ENCODE measurements around the gene VPS4B. TPM values are rescaled to one million over a fixed set of nuclear protein-coding genes. Genes with fewer than 3 reads are reported as not detected.
"Not testable (repeated sequence)": the region's sequence is repeated elsewhere in the genome, so short reads cannot be mapped to it uniquely, and the experiment has no call there.

Gene VPS4B
- total RNA-seq, 1 donor from 2014 or later, result 43.1 TPM

- no peaks in the 10 kb centered on the region for H3K27me3 Mint-ChIP-seq (ENCODE audit: unreplicated experiment)
- H3K27ac Mint-ChIP-seq (ENCODE audit: unreplicated experiment), result no peak overlapping the region
- no peak for DNase-seq (ENCODE audit: low spot score)
- no peaks in the 10 kb centered on the region for H3K36me3 Mint-ChIP-seq (ENCODE audit: low read depth, unreplicated experiment)
- no peaks in the 10 kb centered on the region for H3K4me1 Mint-ChIP-seq (ENCODE audit: unreplicated experiment)
- H3K9me3 Mint-ChIP-seq (ENCODE audit: unreplicated experiment), result no peaks in the 10 kb centered on the region
- no peak for TF ChIP-seq CTCF (IDR thresholded peaks at IDR 0.05; ENCODE audit: unreplicated experiment)
- H3K4me3 Mint-ChIP-seq (ENCODE audit: unreplicated experiment), result no peak overlapping the region
Observed at GRCh38 chr18:63464434-63464833, 42.2 kb upstream of the VPS4B start.

- Mint-ChIP-seq H3K27ac (ENCODE audit: unreplicated experiment) (no peak overlapping the region), H3K27me3 (ENCODE audit: unreplicated experiment) (no peaks in the 10 kb centered on the region), H3K4me1 (ENCODE audit: unreplicated experiment) (no peaks in the 10 kb centered on the region), H3K9me3 (ENCODE audit: unreplicated experiment) (no peaks in the 10 kb centered on the region), H3K36me3 (ENCODE audit: low read depth, unreplicated experiment) (no peaks in the 10 kb centered on the region), H3K4me3 (ENCODE audit: unreplicated experiment) (no peak overlapping the region)
- TF ChIP-seq CTCF (IDR thresholded peaks at IDR 0.05; ENCODE audit: unreplicated experiment), result no peak
- no peak for DNase-seq (ENCODE audit: low spot score)
Observed at GRCh38 chr18:63460414-63460813, 38.1 kb upstream of the VPS4B start.

GRCh38 chr18:63457977-63458376 lies 35.7 kb upstream of the VPS4B start:
- Mint-ChIP-seq H3K4me1 (ENCODE audit: unreplicated experiment) (peaks cover 11% of the 10 kb centered on the region), H3K27ac (ENCODE audit: unreplicated experiment) (no peak overlapping the region), H3K4me3 (ENCODE audit: unreplicated experiment) (no peak overlapping the region), H3K9me3 (ENCODE audit: unreplicated experiment) (no peaks in the 10 kb centered on the region), H3K27me3 (ENCODE audit: unreplicated experiment) (no peaks in the 10 kb centered on the region), H3K36me3 (ENCODE audit: low read depth, unreplicated experiment) (no peaks in the 10 kb centered on the region)
- TF ChIP-seq CTCF (IDR thresholded peaks at IDR 0.05; ENCODE audit: unreplicated experiment), result no peak
- DNase-seq (ENCODE audit: low spot score), result no peak

- Mint-ChIP-seq H3K4me1 (ENCODE audit: unreplicated experiment) (peaks cover 30% of the 10 kb centered on the region), H3K27me3 (ENCODE audit: unreplicated experiment) (no peaks in the 10 kb centered on the region), H3K27ac (ENCODE audit: unreplicated experiment) (no peak overlapping the region), H3K4me3 (ENCODE audit: unreplicated experiment) (no peak overlapping the region), H3K36me3 (ENCODE audit: low read depth, unreplicated experiment) (no peaks in the 10 kb centered on the region), H3K9me3 (ENCODE audit: unreplicated experiment) (no peaks in the 10 kb centered on the region)
- DNase-seq (ENCODE audit: low spot score), result no peak
- TF ChIP-seq CTCF (IDR thresholded peaks at IDR 0.05; ENCODE audit: unreplicated experiment), result no peak
Observed at GRCh38 chr18:63454497-63454896, 32.2 kb upstream of the VPS4B start.

- H3K4me3 Mint-ChIP-seq (ENCODE audit: unreplicated experiment); H3K9me3 Mint-ChIP-seq (ENCODE audit: unreplicated experiment); DNase-seq (ENCODE audit: low spot score); H3K36me3 Mint-ChIP-seq (ENCODE audit: low read depth, unreplicated experiment); H3K27me3 Mint-ChIP-seq (ENCODE audit: unreplicated experiment): not testable (repeated sequence)
- Mint-ChIP-seq H3K27ac (ENCODE audit: unreplicated experiment) (peak overlapping the region; percentile 89), H3K4me1 (ENCODE audit: unreplicated experiment) (peaks cover 30% of the 10 kb centered on the region)
Observed at GRCh38 chr18:63452751-63453150, 30.5 kb upstream of the VPS4B start.

Data from endothelial cell (in vitro differentiated cells).